Measurements from ENCODE around the gene PDE6D.

The PDE6D gene

DNA sequence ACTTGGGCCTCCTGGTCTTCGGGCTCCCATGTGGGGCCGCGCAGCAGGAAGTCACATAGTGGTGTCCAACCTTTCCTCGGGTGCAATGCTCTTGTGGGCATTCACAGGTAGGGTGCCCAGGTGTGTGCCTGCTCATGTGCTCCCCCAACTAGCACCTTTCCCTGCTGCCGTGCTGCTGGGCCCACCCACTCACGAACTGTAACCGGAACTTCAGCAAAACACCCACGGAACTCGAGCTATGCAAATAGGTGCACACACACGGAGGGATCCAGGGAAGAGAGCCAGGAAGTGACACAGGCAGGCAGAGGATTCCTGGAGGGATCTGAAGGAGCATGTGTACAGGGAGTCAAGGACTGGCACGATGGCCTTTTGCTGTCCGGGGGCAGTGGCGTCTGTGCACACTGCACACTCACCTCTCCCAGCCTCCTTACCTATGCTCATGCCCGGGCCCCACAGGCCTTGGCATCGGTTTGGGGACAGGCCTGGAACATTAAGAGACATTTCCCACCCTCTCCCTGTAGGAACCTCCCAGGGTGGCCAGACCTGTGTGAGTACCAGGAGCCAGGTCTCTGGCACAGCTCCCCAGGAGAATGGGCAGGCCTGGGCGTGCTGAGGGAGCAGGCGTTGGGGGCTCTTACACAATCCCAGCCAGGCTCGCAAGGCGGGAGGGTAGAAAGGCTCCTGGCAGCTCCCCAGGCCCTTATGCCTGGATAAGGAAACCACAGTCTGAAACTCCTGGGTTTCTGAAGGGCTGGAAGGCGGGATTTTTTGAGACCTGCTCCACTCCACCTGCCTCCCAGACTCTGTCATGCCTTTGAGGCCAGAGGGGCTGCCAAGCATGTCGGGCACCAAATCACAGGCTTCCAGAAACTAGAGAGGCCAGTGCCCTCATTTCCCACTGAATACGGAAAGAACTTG lies 79.4 kb downstream of the PDE6D start:
- Histone ChIP-seq H3K27me3 (ENCODE audit: control insufficient read depth, insufficient read depth, low read length) (no peaks in the 10 kb centered on the region), H3K36me3 (ENCODE audit: control insufficient read depth, insufficient read depth, low read length) (no peaks in the 10 kb centered on the region), H3K4me3 (ENCODE audit: low read length) (no peak overlapping the region), H3K9me3 (ENCODE audit: control insufficient read depth, insufficient read depth, low read length) (no peaks in the 10 kb centered on the region), H3K27ac (ENCODE audit: low read length) (no peak overlapping the region), H3K4me1 (ENCODE audit: control insufficient read depth, insufficient read depth, low read length) (0 out of 2 replicates have a peak, but pooled peaks cover 2% of the 10 kb centered on the region)
- WGBS (ENCODE audit: insufficient coverage, insufficient read length) = no CpG with 5 or more reads among the region's 22 CpGs
- DNase-seq (ENCODE audit: low read depth, low spot score) = no peak

DNA sequence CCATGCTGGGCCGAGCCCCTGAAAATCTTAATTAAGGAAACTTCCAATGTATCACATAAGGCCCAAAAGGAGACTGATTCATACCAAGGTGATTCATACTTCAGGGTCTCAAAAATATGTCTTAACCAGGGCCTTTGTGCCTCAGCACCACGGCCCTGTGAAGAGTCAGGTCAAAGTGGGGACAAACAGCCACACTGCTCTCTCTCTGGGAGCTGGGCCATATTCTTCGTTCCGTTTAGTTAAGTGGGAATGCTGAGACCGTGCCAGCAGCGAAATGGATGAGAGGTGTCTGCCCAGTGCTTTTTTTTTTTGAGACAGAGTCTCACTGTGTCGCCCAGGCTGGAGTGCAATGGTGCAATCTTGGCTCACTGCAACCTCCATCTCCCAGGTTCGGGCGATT lies 82.1 kb downstream of the PDE6D start:
- WGBS (ENCODE audit: insufficient coverage, insufficient read length) = no CpG with 5 or more reads among the region's 9 CpGs
- Histone ChIP-seq H3K4me3 (ENCODE audit: low read length) (no peak overlapping the region), H3K4me1 (ENCODE audit: control insufficient read depth, insufficient read depth, low read length) (no peaks in the 10 kb centered on the region), H3K27ac (ENCODE audit: low read length) (no peak overlapping the region), H3K27me3 (ENCODE audit: control insufficient read depth, insufficient read depth, low read length) (no peaks in the 10 kb centered on the region), H3K36me3 (ENCODE audit: control insufficient read depth, insufficient read depth, low read length) (no peaks in the 10 kb centered on the region), H3K9me3 (ENCODE audit: control insufficient read depth, insufficient read depth, low read length) (no peaks in the 10 kb centered on the region)
- DNase-seq (ENCODE audit: low read depth, low spot score) = no peak

DNA sequence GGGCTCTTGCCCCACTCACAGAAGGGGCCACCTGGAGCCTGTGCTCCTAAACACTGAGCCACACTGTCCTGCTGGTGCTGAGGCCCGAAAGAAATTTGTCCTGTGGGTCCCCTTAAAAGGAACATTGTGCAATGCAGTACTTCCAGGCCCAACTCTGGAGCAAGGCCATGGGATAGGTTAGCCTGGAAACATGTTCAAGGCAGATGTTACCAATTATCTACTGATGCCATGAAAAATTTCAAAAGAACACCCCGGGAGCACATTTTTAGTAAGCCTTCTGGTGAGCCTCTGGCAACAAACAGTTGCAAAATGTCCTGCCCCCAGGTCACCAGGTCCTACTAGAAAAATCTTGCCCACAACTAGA lies 85.1 kb downstream of the PDE6D start:
- WGBS (ENCODE audit: insufficient coverage, insufficient read length) = no CpG with 5 or more reads among the region's 2 CpGs
- Histone ChIP-seq H3K27ac (ENCODE audit: low read length) (no peak overlapping the region), H3K9me3 (ENCODE audit: control insufficient read depth, insufficient read depth, low read length) (no peaks in the 10 kb centered on the region), H3K4me3 (ENCODE audit: low read length) (no peak overlapping the region), H3K27me3 (ENCODE audit: control insufficient read depth, insufficient read depth, low read length) (no peaks in the 10 kb centered on the region), H3K4me1 (ENCODE audit: control insufficient read depth, insufficient read depth, low read length) (0 out of 2 replicates have a peak, but pooled peaks cover 1% of the 10 kb centered on the region), H3K36me3 (ENCODE audit: control insufficient read depth, insufficient read depth, low read length) (no peaks in the 10 kb centered on the region)
- DNase-seq (ENCODE audit: low read depth, low spot score) = no peak

DNA sequence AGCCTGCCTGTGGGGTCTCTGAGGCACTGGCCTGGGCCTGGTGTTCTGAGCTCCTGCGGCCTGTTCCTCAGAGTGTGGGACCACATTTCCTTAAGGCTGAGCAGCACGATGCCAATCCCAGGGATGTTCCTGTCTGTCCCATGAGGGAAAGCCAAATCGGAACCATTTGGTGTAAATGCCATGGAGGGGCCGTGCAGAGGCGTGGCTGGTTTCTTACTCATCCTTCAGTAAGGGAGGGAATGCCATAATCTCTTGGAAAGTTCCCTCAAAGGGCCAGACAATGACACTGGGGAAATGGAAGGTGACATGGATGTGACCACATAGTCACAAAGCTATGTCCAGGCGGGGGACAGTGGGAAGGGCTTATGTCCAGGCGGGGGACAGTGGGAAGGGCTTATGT lies 87.1 kb downstream of the PDE6D start:
- Histone ChIP-seq H3K4me3 (ENCODE audit: low read length) (no peak overlapping the region), H3K27me3 (ENCODE audit: control insufficient read depth, insufficient read depth, low read length) (no peaks in the 10 kb centered on the region), H3K36me3 (ENCODE audit: control insufficient read depth, insufficient read depth, low read length) (no peaks in the 10 kb centered on the region), H3K27ac (ENCODE audit: low read length) (no peak overlapping the region), H3K4me1 (ENCODE audit: control insufficient read depth, insufficient read depth, low read length) (0 out of 2 replicates have a peak, but pooled peaks cover 1% of the 10 kb centered on the region), H3K9me3 (ENCODE audit: control insufficient read depth, insufficient read depth, low read length) (no peaks in the 10 kb centered on the region)
- WGBS (ENCODE audit: insufficient coverage, insufficient read length) = no CpG with 5 or more reads among the region's 7 CpGs
- no peak for DNase-seq (ENCODE audit: low read depth, low spot score)

DNA sequence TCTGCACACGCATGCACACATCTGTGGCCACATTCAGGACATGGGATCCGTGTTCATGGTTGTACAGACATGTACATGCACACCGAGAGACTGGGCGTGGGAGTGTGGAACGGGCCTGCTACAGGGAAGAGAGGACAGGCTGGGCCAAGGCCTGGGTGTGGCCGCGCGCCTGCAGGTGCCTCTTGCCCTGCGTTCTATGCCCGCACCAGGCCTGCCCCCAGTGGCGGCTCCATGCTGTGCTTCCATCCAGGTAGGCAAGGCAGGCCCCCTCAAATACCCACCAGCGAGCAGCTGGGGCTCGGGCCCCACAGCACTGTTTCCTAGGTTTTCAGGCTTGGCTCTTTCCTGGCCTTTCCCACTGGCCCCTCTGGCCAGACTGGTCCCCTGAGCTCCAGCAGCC lies 88.2 kb downstream of the PDE6D start:
- DNase-seq (ENCODE audit: low read depth, low spot score) = no peak
- no peak overlapping the region for H3K4me3 ChIP-seq (ENCODE audit: low read length)
- no peak overlapping the region for H3K27ac ChIP-seq (ENCODE audit: low read length)
- H3K4me1 ChIP-seq (ENCODE audit: control insufficient read depth, insufficient read depth, low read length) = 0 out of 2 replicates have a peak, but pooled peaks cover 1% of the 10 kb centered on the region
- no CpG with 5 or more reads among the region's 13 CpGs for WGBS (ENCODE audit: insufficient coverage, insufficient read length)
- H3K27me3 ChIP-seq (ENCODE audit: control insufficient read depth, insufficient read depth, low read length) = no peaks in the 10 kb centered on the region
- H3K36me3 ChIP-seq (ENCODE audit: control insufficient read depth, insufficient read depth, low read length) = no peaks in the 10 kb centered on the region
- H3K9me3 ChIP-seq (ENCODE audit: control insufficient read depth, insufficient read depth, low read length) = no peaks in the 10 kb centered on the region

DNA sequence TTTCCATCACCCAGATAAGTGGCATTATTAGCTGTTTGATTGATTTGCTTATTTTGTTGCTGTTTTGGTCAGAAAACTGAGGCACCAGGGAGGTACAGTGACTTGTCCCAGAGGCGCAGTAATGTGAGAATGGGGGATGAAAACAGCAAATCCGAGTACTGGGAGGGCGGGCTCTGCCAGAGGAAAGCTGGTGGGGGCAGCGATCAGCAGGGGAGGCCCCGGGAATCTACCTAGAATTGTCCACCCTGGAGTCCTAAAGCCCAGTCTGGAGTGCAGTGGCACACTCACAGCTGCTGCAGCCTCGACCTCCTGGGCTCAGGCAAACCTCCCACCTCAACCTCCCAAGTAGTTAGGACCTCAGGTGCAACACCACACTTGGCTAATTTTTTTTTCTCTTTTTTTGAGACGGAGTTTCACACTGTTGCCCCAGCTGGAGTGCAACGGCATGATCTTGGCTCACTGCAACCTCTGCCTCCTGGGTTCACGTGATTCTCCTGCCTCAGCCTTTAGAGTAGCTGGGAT lies 89.8 kb downstream of the PDE6D start:
- H3K27me3 ChIP-seq (ENCODE audit: control insufficient read depth, insufficient read depth, low read length) = no peaks in the 10 kb centered on the region

DNA sequence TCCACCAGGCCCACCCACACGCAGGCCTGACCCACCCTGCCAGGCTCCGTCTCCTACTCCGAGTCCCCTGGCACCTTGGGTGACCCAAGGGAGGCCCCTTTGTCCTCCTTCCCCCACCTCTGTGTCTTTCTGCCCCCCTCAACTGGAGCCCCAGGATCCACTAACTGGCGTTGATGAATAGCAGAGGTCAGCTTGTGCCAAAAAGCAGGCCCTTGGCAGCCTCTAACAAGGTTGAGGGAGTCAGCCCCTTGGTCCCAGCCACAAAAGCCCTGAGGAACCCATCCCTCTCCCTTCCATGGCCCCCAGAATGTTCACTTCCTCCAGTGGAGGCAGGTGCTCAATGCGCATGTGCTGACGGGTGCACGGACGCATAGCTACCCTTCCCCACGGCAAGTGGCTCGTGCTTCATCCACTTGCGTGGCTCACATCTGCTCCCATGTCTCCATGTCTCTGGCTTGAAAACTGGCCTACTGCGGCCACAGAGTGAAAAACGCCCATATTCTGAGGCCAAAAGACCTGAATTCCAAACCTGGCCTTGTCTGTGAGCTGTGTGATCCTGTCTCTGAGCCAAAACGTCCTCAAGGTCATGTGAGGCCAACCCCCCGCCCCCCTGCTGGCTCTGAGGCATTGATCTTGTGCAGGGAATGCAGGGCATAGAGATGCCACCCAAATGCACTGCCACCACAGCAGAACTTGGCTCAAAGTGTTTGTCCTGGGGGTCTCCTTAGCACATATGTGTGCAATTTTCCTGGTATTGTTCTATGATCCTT lies 91.8 kb downstream of the PDE6D start:
- Histone ChIP-seq H3K36me3 (ENCODE audit: control insufficient read depth, insufficient read depth, low read length) (no peaks in the 10 kb centered on the region), H3K27ac (ENCODE audit: low read length) (no peak overlapping the region), H3K4me3 (ENCODE audit: low read length) (no peak overlapping the region), H3K27me3 (ENCODE audit: control insufficient read depth, insufficient read depth, low read length) (no peaks in the 10 kb centered on the region), H3K4me1 (ENCODE audit: control insufficient read depth, insufficient read depth, low read length) (peaks cover 6% of the 10 kb centered on the region), H3K9me3 (ENCODE audit: control insufficient read depth, insufficient read depth, low read length) (no peaks in the 10 kb centered on the region)
- WGBS (ENCODE audit: insufficient coverage, insufficient read length) = no CpG with 5 or more reads among the region's 15 CpGs
- DNase-seq (ENCODE audit: low read depth, low spot score) = no peak

More for the DNA sequence above, 89.8 kb downstream of the PDE6D start:
- Histone ChIP-seq H3K4me3 (ENCODE audit: low read length) (no peak overlapping the region), H3K4me1 (ENCODE audit: control insufficient read depth, insufficient read depth, low read length) (peaks cover 6% of the 10 kb centered on the region; the same call in 1 of the 2 replicates), H3K36me3 (ENCODE audit: control insufficient read depth, insufficient read depth, low read length) (no peaks in the 10 kb centered on the region), H3K9me3 (ENCODE audit: control insufficient read depth, insufficient read depth, low read length) (no peaks in the 10 kb centered on the region), H3K27ac (ENCODE audit: low read length) (no peak overlapping the region)
- DNase-seq (ENCODE audit: low read depth, low spot score) = no peak
- no CpG with 5 or more reads among the region's 9 CpGs for WGBS (ENCODE audit: insufficient coverage, insufficient read length)

DNA sequence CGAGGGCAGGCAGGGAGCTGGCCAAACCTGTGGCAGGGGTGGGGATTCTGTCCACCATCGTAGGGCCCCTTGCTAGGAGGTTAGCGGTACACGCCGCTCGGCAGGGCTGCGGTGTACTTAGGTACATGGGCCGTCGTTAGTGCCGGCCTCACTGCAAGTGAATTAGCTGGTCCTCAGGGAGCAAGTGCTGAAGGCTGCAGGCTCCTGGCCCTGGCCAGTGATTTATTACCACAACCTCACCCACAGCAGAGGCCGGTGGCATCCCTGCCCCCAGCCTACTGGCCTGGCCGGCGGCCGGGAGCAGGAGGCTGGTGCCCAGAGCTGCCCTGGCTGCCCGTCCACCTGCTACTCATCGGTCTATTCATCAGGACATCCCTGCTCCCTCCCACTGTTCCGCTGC lies 92.4 kb downstream of the PDE6D start:
- H3K27me3 ChIP-seq (ENCODE audit: control insufficient read depth, insufficient read depth, low read length) = no peaks in the 10 kb centered on the region
- no peaks in the 10 kb centered on the region for H3K36me3 ChIP-seq (ENCODE audit: control insufficient read depth, insufficient read depth, low read length)
- no CpG with 5 or more reads among the region's 17 CpGs for WGBS (ENCODE audit: insufficient coverage, insufficient read length)
- no peaks in the 10 kb centered on the region for H3K9me3 ChIP-seq (ENCODE audit: control insufficient read depth, insufficient read depth, low read length)
- DNase-seq (ENCODE audit: low read depth, low spot score) = no peak
- H3K4me1 ChIP-seq (ENCODE audit: control insufficient read depth, insufficient read depth, low read length) = peaks cover 6% of the 10 kb centered on the region
- no peak overlapping the region for H3K27ac ChIP-seq (ENCODE audit: low read length)
- no peak overlapping the region for H3K4me3 ChIP-seq (ENCODE audit: low read length)

DNA sequence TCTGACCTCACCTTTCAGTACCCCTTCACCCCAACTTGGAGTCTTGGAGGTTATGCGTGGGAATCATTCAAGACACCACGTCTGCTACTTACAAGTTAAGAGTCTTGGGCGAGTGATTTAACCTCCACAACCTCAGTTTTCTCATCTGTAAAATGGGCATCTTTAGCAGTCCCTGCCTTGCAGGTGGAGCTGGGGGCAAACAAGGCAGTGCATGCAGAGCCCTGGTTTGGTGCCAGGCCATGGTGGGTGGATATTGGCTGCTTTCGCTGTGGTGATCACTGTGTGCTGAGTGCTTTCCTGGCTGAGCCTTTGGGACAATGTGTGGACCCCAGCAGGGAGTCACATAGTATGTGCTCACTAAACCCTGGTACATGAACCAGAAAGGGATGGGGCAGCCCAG lies 93.1 kb downstream of the PDE6D start:
- no CpG with 5 or more reads among the region's 4 CpGs for WGBS (ENCODE audit: insufficient coverage, insufficient read length)
- no peaks in the 10 kb centered on the region for H3K27me3 ChIP-seq (ENCODE audit: control insufficient read depth, insufficient read depth, low read length)

DNA sequence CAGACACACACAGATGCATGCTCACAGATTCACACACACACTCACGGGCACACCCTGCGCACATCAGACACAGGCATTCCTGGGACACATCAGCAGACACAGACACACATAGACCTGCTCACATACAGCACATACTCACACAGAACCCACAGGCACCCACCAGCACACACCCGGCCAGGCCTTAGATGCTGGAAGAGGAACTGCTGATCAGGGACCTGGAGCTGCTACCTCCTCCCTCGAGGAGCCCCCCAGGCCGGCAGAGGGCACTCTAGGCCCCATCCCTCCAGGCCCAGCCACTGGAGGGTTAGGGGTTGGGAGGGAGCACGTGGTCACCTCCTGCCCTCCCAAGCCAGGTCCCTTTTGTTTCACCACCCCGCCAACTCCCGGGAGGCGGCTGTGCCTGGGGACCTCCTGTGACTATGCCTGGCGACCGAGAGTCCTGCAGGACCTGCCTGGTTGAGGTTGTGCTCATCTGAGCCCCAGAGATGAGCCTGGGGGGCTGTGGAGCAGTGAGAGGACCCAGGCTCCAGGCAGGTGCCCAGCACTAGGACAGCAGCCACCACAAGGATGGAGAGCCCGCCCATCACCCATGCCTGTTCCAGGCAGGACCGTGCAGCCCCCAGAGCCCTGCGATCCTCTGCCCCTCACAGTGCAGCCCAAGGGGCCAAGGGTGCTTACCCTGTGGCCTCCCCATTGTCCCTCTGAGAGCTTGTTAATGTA lies 93.8 kb downstream of the PDE6D start:
- Histone ChIP-seq H3K4me3 (ENCODE audit: low read length) (peak overlapping the region; percentile 31; the same call in 1 of the 2 replicates), H3K27ac (ENCODE audit: low read length) (no peak overlapping the region), H3K27me3 (ENCODE audit: control insufficient read depth, insufficient read depth, low read length) (no peaks in the 10 kb centered on the region), H3K9me3 (ENCODE audit: control insufficient read depth, insufficient read depth, low read length) (no peaks in the 10 kb centered on the region), H3K4me1 (ENCODE audit: control insufficient read depth, insufficient read depth, low read length) (peaks cover 8% of the 10 kb centered on the region), H3K36me3 (ENCODE audit: control insufficient read depth, insufficient read depth, low read length) (no peaks in the 10 kb centered on the region)
- no CpG with 5 or more reads among the region's 14 CpGs for WGBS (ENCODE audit: insufficient coverage, insufficient read length)
- DNase-seq (ENCODE audit: low read depth, low spot score) = peak; percentile 87

More for the DNA sequence above, 93.1 kb downstream of the PDE6D start:
- H3K27ac ChIP-seq (ENCODE audit: low read length) = no peak overlapping the region
- no peaks in the 10 kb centered on the region for H3K36me3 ChIP-seq (ENCODE audit: control insufficient read depth, insufficient read depth, low read length)
- DNase-seq (ENCODE audit: low read depth, low spot score) = no peak
- H3K9me3 ChIP-seq (ENCODE audit: control insufficient read depth, insufficient read depth, low read length) = no peaks in the 10 kb centered on the region
- H3K4me3 ChIP-seq (ENCODE audit: low read length) = no peak overlapping the region
- H3K4me1 ChIP-seq (ENCODE audit: control insufficient read depth, insufficient read depth, low read length) = peaks cover 6% of the 10 kb centered on the region
